KMS-11 (cell line): Measurements from ENCODE around the gene LCLAT1.

ENCODE experiments used
- H2AFZ ChIP-seq: fragments of 200-600 bp; sonication (generic); 2 replicates; pipeline ENCODE4 v1.6.1; 2016; ENCODE audit warnings: antibody characterized with exemption, mixed run types, low read depth
- H3K27ac ChIP-seq: fragments of 200-600 bp; sonication (generic); 2 replicates; pipeline ENCODE4 v1.6.1; 2016; ENCODE audit warnings: mild to moderate bottlenecking, mixed run types
- H3K27me3 ChIP-seq: fragments of 200-600 bp; sonication (generic); 2 replicates; pipeline ENCODE4 v1.6.1; 2017; ENCODE audit warnings: mild to moderate bottlenecking, low read depth, mixed run types, moderate library complexity; ENCODE audit not compliant: insufficient read depth
- H3K36me3 ChIP-seq: fragments of 200-600 bp; sonication (generic); 2 replicates; pipeline ENCODE4 v1.6.1; 2017; ENCODE audit warnings: mild to moderate bottlenecking, mixed run types; ENCODE audit not compliant: insufficient read depth
- H3K4me1 ChIP-seq: fragments of 200-600 bp; sonication (generic); 2 replicates; pipeline ENCODE4 v1.6.1; 2016; ENCODE audit warnings: mild to moderate bottlenecking, low read depth, mixed run types; ENCODE audit not compliant: poor library complexity, severe bottlenecking
- H3K4me2 ChIP-seq: fragments of 200-600 bp; sonication (generic); 2 replicates; pipeline ENCODE4 v1.7.0; 2016; ENCODE audit warnings: mild to moderate bottlenecking, mixed run types
- H3K4me3 ChIP-seq: fragments of 200-600 bp; sonication (generic); IDR thresholded peaks from 2 replicates; pipeline ENCODE4 v1.6.1; 2017; ENCODE audit warnings: low read depth, low read length, mixed read lengths; ENCODE audit not compliant: insufficient read depth
- H3K79me2 ChIP-seq: fragments of 200-600 bp; sonication (generic); 2 replicates; pipeline ENCODE4 v1.6.1; 2016; ENCODE audit warnings: low read depth, mixed run types; ENCODE audit not compliant: insufficient read depth
- H3K9ac ChIP-seq: fragments of 200-600 bp; sonication (generic); 2 replicates; pipeline ENCODE4 v1.6.1; 2016; ENCODE audit warnings: mild to moderate bottlenecking, mixed run types
- H4K20me1 ChIP-seq: fragments of 200-600 bp; sonication (generic); 2 replicates; pipeline ENCODE4 v1.6.1; 2016; ENCODE audit warnings: mild to moderate bottlenecking, mixed run types; ENCODE audit not compliant: insufficient read depth
- CTCF ChIP-seq: fragments of 200-600 bp; sonication (generic); conservative IDR thresholded peaks from 2 replicates; pipeline ENCODE4 v1.6.1; 2017; ENCODE audit warnings: low read depth, mild to moderate bottlenecking, antibody characterized with exemption, low read length, moderate library complexity, mixed read lengths

The LCLAT1 gene

GRCh38 chr2:30476636-30477035 is 29.6 kb downstream of the LCLAT1 start:
- H3K27me3 ChIP-seq, result no peaks in the 10 kb centered on the region
- no peak for TF ChIP-seq CTCF
- H3K4me2 ChIP-seq, result no peak overlapping the region
- H3K4me3 ChIP-seq, result no peak overlapping the region
- no peak overlapping the region for H3K27ac ChIP-seq
- H3K9ac ChIP-seq, result no peak overlapping the region
- H3K36me3 ChIP-seq, result no peaks in the 10 kb centered on the region
- H4K20me1 ChIP-seq, result no peaks in the 10 kb centered on the region
- H2AFZ ChIP-seq, result no peak overlapping the region
- H3K4me1 ChIP-seq, result no peaks in the 10 kb centered on the region
- peaks cover 9% of the 10 kb centered on the region; the same call in 1 of the 2 replicates for H3K79me2 ChIP-seq

GRCh38 chr2:30480703-30481322 is 33.8 kb downstream of the LCLAT1 start:
- no peaks in the 10 kb centered on the region for H3K27me3 ChIP-seq
- no peak overlapping the region for H3K4me3 ChIP-seq
- no peaks in the 10 kb centered on the region for H3K79me2 ChIP-seq
- H3K9ac ChIP-seq, result no peak overlapping the region
- H2AFZ ChIP-seq, result no peak overlapping the region
- peaks cover 11% of the 10 kb centered on the region for H3K4me1 ChIP-seq
- no peak for TF ChIP-seq CTCF
- no peak overlapping the region for H3K27ac ChIP-seq
- no peaks in the 10 kb centered on the region for H4K20me1 ChIP-seq
- no peak overlapping the region for H3K4me2 ChIP-seq
- no peaks in the 10 kb centered on the region for H3K36me3 ChIP-seq

GRCh38 chr2:30481323-30481800 is 34.3 kb downstream of the LCLAT1 start:
- H2AFZ ChIP-seq, result no peak overlapping the region
- no peak overlapping the region for H3K27ac ChIP-seq
- H3K4me3 ChIP-seq, result no peak overlapping the region
- H3K27me3 ChIP-seq, result no peaks in the 10 kb centered on the region
- H3K36me3 ChIP-seq, result no peaks in the 10 kb centered on the region
- H3K4me2 ChIP-seq, result no peak overlapping the region
- no peaks in the 10 kb centered on the region for H3K79me2 ChIP-seq
- peaks cover 11% of the 10 kb centered on the region for H3K4me1 ChIP-seq
- H3K9ac ChIP-seq, result no peak overlapping the region
- no peak for TF ChIP-seq CTCF
- H4K20me1 ChIP-seq, result no peaks in the 10 kb centered on the region

GRCh38 chr2:30482011-30482410 is 35.0 kb downstream of the LCLAT1 start:
- Histone ChIP-seq H4K20me1 (no peaks in the 10 kb centered on the region), H2AFZ (no peak overlapping the region), H3K9ac (no peak overlapping the region), H3K27ac (no peak overlapping the region), H3K79me2 (no peaks in the 10 kb centered on the region), H3K27me3 (no peaks in the 10 kb centered on the region), H3K4me2 (no peak overlapping the region), H3K4me1 (peaks cover 17% of the 10 kb centered on the region), H3K36me3 (no peaks in the 10 kb centered on the region), H3K4me3 (no peak overlapping the region)
- no peak for TF ChIP-seq CTCF
